Measurements from ENCODE around the gene PTGDR.

DNA sequence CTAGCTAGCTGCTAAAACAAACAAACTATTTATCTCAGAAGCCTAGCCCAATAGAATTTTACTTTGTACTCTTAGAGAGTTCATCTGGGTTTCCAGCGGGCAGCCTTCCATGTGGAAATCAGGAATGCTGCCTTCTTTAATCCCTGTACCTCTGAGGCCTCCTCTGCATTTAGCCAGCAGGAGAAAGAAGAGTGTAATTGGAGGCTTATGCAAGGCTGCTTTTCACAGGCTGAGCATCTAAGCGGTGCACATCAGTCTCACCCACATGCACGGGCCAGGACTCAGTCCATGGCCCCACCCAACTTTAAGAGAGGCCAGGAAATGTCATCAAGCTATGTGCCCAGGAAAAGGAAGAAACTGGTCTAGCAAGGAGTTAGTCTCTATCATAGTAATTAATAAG is 14.0 kb upstream of the PTGDR start:
- TF ChIP-seq PPARA (CRISPR knock-in tag; IDR thresholded peaks at IDR 0.05; ENCODE audit: borderline replicate concordance) (no peak), ZNF70 (CRISPR knock-in tag; IDR thresholded peaks at IDR 0.05) (no peak), RARB (CRISPR knock-in tag; IDR thresholded peaks at IDR 0.05) (no peak), TOX (CRISPR knock-in tag; IDR thresholded peaks at IDR 0.05; ENCODE audit: borderline replicate concordance) (no peak), TCF4 (CRISPR knock-in tag; IDR thresholded peaks at IDR 0.05; ENCODE audit: borderline replicate concordance) (no peak), CSDC2 (CRISPR knock-in tag; IDR thresholded peaks at IDR 0.05) (no peak), ZNF8 (CRISPR knock-in tag; IDR thresholded peaks at IDR 0.05) (no peak)
- TF ChIP-seq, protein P1, sequence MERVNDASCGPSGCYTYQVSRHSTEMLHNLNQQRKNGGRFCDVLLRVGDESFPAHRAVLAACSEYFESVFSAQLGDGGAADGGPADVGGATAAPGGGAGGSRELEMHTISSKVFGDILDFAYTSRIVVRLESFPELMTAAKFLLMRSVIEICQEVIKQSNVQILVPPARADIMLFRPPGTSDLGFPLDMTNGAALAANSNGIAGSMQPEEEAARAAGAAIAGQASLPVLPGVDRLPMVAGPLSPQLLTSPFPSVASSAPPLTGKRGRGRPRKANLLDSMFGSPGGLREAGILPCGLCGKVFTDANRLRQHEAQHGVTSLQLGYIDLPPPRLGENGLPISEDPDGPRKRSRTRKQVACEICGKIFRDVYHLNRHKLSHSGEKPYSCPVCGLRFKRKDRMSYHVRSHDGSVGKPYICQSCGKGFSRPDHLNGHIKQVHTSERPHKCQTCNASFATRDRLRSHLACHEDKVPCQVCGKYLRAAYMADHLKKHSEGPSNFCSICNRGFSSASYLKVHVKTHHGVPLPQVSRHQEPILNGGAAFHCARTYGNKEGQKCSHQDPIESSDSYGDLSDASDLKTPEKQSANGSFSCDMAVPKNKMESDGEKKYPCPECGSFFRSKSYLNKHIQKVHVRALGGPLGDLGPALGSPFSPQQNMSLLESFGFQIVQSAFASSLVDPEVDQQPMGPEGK (CRISPR knock-in tag; IDR thresholded peaks at IDR 0.05; ENCODE audit: borderline replicate concordance), result no peak
